H1 (cell line): Measurements from ENCODE around the gene ADAD1. TPM values are rescaled to one million over a fixed set of nuclear protein-coding genes. Genes with fewer than 3 reads are reported as not detected.

Experiments
- CTCF ChIA-PET: fragments of 300-600 bp; sonication (Branson Sonifier 250); formaldehyde crosslinking; loops from one replicate; lab custom pipeline; 2021; ENCODE audit not compliant: partially characterized antibody; lab: Charles Lee
- POLR2A ChIA-PET: fragments of 300-600 bp; sonication (Branson Sonifier 250); formaldehyde crosslinking; loops from one replicate; lab custom pipeline; 2021; ENCODE audit warnings: inconsistent platforms; ENCODE audit not compliant: partially characterized antibody; lab: Charles Lee
- DNase-seq, 2 experiments: peaks; one replicate each; pipeline versions ENCODE4 v3.0.0 to v3.0.0-alpha.2; 2010 to 2022; ENCODE audit warnings: low spot score in 2 of 2, low read depth in 1 of 2, mixed read lengths in 1 of 2
- FAIRE-seq: peaks from 2 replicates; lab custom pipeline; 2011; peaks lifted over from hg19 to GRCh38; lab: Jason Lieb, UNC
- H2AFZ ChIP-seq: 2 replicates; pipeline ENCODE4 v1.8.1; 2012; ENCODE audit warnings: low read length, inconsistent platforms
- H2AK5ac ChIP-seq: 2 replicates; pipeline ENCODE4 v1.6.1; 2013; ENCODE audit warnings: low read depth, low read length
- H2BK120ac ChIP-seq: replicated peaks from 2 replicates; pipeline ENCODE3; 2013; ENCODE audit warnings: low read depth, low read length, inconsistent platforms
- H2BK12ac ChIP-seq: 2 replicates; pipeline ENCODE4 v1.6.1; 2013; ENCODE audit warnings: low read depth, low read length
- H2BK15ac ChIP-seq: 2 replicates; pipeline ENCODE4 v1.6.1; 2013; ENCODE audit warnings: low read length
- H2BK20ac ChIP-seq: 2 replicates; pipeline ENCODE4 v1.6.1; 2013; ENCODE audit warnings: low read length
- H2BK5ac ChIP-seq: 2 replicates; pipeline ENCODE4 v1.6.1; 2013; ENCODE audit warnings: low read depth, low read length
- H3K14ac ChIP-seq: 2 replicates; pipeline ENCODE4 v1.6.1; 2013; ENCODE audit warnings: inconsistent platforms; ENCODE audit not compliant: insufficient read length
- H3K18ac ChIP-seq: 2 replicates; pipeline ENCODE4 v1.6.1; 2013; ENCODE audit warnings: low read length; ENCODE audit errors: extremely low read depth
- H3K23ac ChIP-seq: 2 replicates; pipeline ENCODE4 v1.6.1; 2013; ENCODE audit warnings: inconsistent platforms; ENCODE audit not compliant: insufficient read length
- H3K23me2 ChIP-seq: 2 replicates; pipeline ENCODE4 v1.6.1; 2013; ENCODE audit warnings: low read depth, low read length
- H3K27ac ChIP-seq: 2 replicates; pipeline ENCODE4 v1.6.1; 2011; ENCODE audit warnings: low read depth, low read length, inconsistent platforms
- H3K27me3 ChIP-seq, 4 experiments: replicated peaks in 1 of 4; 1 replicate in 1 of 4; 2 replicates in 3 of 4; pipeline versions ENCODE4 v1.6.1 to v1.8.1; 2011 to 2013; ENCODE audit warnings: low read length in 3 of 4, mild to moderate bottlenecking in 3 of 4, inconsistent platforms in 2 of 4, mixed read lengths in 2 of 4, moderate library complexity in 1 of 4; ENCODE audit not compliant: control insufficient read depth in 3 of 4, insufficient read depth in 3 of 4; ENCODE audit errors: extremely low read depth in 1 of 4
- H3K36me3 ChIP-seq, 4 experiments: 2 replicates each; pipeline versions ENCODE4 v1.6.1 to v1.8.1; 2011 to 2013; ENCODE audit warnings: mild to moderate bottlenecking in 4 of 4, low read length in 3 of 4, moderate library complexity in 2 of 4, control low read depth in 1 of 4, inconsistent platforms in 1 of 4; ENCODE audit not compliant: insufficient read depth in 4 of 4, control insufficient read depth in 2 of 4
- H3K4ac ChIP-seq: replicated peaks from 2 replicates; pipeline ENCODE3; 2013; ENCODE audit warnings: low read length, low read depth, mixed read lengths, inconsistent platforms; ENCODE audit not compliant: insufficient read length
- H3K4me1 ChIP-seq, 4 experiments: replicated peaks in 1 of 4; 1 replicate in 1 of 4; 2 replicates in 3 of 4; pipeline versions ENCODE4 v1.6.1 to v1.8.1; 2011 to 2013; ENCODE audit warnings: low read length in 3 of 4, inconsistent platforms in 2 of 4, mixed read lengths in 1 of 4; ENCODE audit not compliant: insufficient read depth in 4 of 4, control insufficient read depth in 3 of 4
- H3K4me2 ChIP-seq, 2 experiments: 2 replicates each; pipeline versions ENCODE4 v1.6.1 to v1.8.1; 2011 to 2013; ENCODE audit warnings: low read depth in 2 of 2, low read length in 2 of 2, control low read depth in 1 of 2, inconsistent platforms in 1 of 2, mild to moderate bottlenecking in 1 of 2; ENCODE audit not compliant: insufficient read depth in 1 of 2
- H3K4me3 ChIP-seq, 4 experiments: fragments of 200-600, 300-600 bp in 1 of 4; sonication (generic), shearing (Covaris generic), sonication (Bioruptor Twin) in 1 of 4; 2 replicates each; pipeline versions ENCODE4 v1.5.1 to v1.8.1; 2011 to 2016; ENCODE audit warnings: low read length in 4 of 4, low read depth in 3 of 4, control low read depth in 2 of 4, inconsistent platforms in 2 of 4, mild to moderate bottlenecking in 2 of 4, mixed read lengths in 1 of 4, moderate library complexity in 1 of 4; ENCODE audit not compliant: insufficient read depth in 2 of 4; ENCODE audit errors: extremely low read depth in 1 of 4
- H3K56ac ChIP-seq: replicated peaks from 2 replicates; pipeline ENCODE3; 2013; ENCODE audit warnings: low read depth, mild to moderate bottlenecking, mixed read lengths, low read length, inconsistent platforms; ENCODE audit not compliant: insufficient read length
- H3K79me1 ChIP-seq: 2 replicates; pipeline ENCODE4 v1.6.1; 2013; ENCODE audit warnings: low read depth, low read length, control low read depth
- H3K79me2 ChIP-seq, 2 experiments: 2 replicates each; pipeline versions ENCODE4 v1.6.1 to v1.8.1; 2012 to 2013; ENCODE audit warnings: low read length in 2 of 2, mild to moderate bottlenecking in 2 of 2, inconsistent platforms in 1 of 2; ENCODE audit not compliant: insufficient read depth in 2 of 2, control insufficient read depth in 1 of 2
- H3K9ac ChIP-seq, 4 experiments: replicated peaks in 1 of 4; 1 replicate in 1 of 4; 2 replicates in 3 of 4; pipeline versions ENCODE4 v1.6.1 to v1.8.1; 2011 to 2013; ENCODE audit warnings: low read depth in 3 of 4, low read length in 3 of 4, control low read depth in 2 of 4, mild to moderate bottlenecking in 2 of 4, moderate library complexity in 2 of 4, inconsistent platforms in 1 of 4; ENCODE audit errors: extremely low read depth in 1 of 4
- H3K9me3 ChIP-seq, 2 experiments: 2 replicates each; pipeline versions ENCODE4 v1.6.1 to v1.8.1; 2012 to 2013; ENCODE audit warnings: mild to moderate bottlenecking in 2 of 2, moderate library complexity in 2 of 2, control low read depth in 1 of 2, inconsistent platforms in 1 of 2, low read depth in 1 of 2, low read length in 1 of 2, mixed read lengths in 1 of 2; ENCODE audit not compliant: insufficient read depth in 2 of 2
- H4K20me1 ChIP-seq, 2 experiments: replicated peaks in 1 of 2; 2 replicates each; pipeline versions ENCODE3 to v1.8.1; 2011 to 2013; ENCODE audit warnings: inconsistent platforms in 2 of 2, low read length in 2 of 2, mild to moderate bottlenecking in 1 of 2; ENCODE audit not compliant: insufficient read depth in 2 of 2, control insufficient read depth in 1 of 2
- H4K5ac ChIP-seq: 2 replicates; pipeline ENCODE4 v1.6.1; 2013; ENCODE audit warnings: low read length, low read depth, mixed read lengths, inconsistent platforms; ENCODE audit not compliant: insufficient read length
- H4K8ac ChIP-seq: 2 replicates; pipeline ENCODE4 v1.8.0; 2013; ENCODE audit warnings: mild to moderate bottlenecking, moderate library complexity, low read length, inconsistent platforms; ENCODE audit not compliant: insufficient read depth; ENCODE audit errors: extremely low read depth
- H4K91ac ChIP-seq: replicated peaks from 2 replicates; pipeline ENCODE3; 2013; ENCODE audit warnings: low read length, mixed read lengths, inconsistent platforms; ENCODE audit not compliant: insufficient read length
- ASH2L ChIP-seq: fragments of 200-600, 300-600 bp; sonication (generic); IDR thresholded peaks from one replicate; pipeline ENCODE4 v1.7.1; 2017; ENCODE audit warnings: low read length
- CREB1 ChIP-seq: IDR thresholded peaks from 2 replicates; pipeline ENCODE4 v1.6.1; 2012; ENCODE audit warnings: inconsistent platforms
- CTBP2 ChIP-seq: IDR thresholded peaks from 2 replicates; pipeline ENCODE4 v1.7.0; 2011; ENCODE audit warnings: borderline replicate concordance, mild to moderate bottlenecking, moderate library complexity, mixed read lengths, low read length; ENCODE audit not compliant: insufficient read depth, insufficient read length
- HDAC6 ChIP-seq: IDR thresholded peaks from one replicate; pipeline ENCODE4 v1.7.1; 2012; ENCODE audit warnings: low read depth, mild to moderate bottlenecking, inconsistent platforms, low read length, moderate library complexity
- NANOG ChIP-seq: IDR thresholded peaks from 2 replicates; pipeline ENCODE4 v1.6.1; 2011; ENCODE audit warnings: low read length, low read depth, mild to moderate bottlenecking, inconsistent platforms; ENCODE audit not compliant: insufficient read depth, poor library complexity, severe bottlenecking
- POU5F1 ChIP-seq: IDR thresholded peaks from 2 replicates; pipeline ENCODE4 v1.6.1; 2011; ENCODE audit warnings: low read depth, mild to moderate bottlenecking, low read length, moderate library complexity
- WGBS, 2 experiments: shearing (Covaris generic) in 1 of 2; methylation state at CpG; one replicate each; pipeline versions ENCODE4 v1.1.6 to v1.1.7; 2013 to 2015; ENCODE audit warnings: low lambda C conversion rate in 2 of 2, mixed read lengths in 2 of 2, inconsistent platforms in 1 of 2, low coverage in 1 of 2, missing lambda C conversion rate in 1 of 2; ENCODE audit not compliant: insufficient replicate concordance in 2 of 2, insufficient coverage in 1 of 2, insufficient read length in 1 of 2; ENCODE audit errors: extremely low coverage in 1 of 2, missing lambda C conversion rate in 1 of 2; 5-methylcytosine and 5-hydroxymethylcytosine counted together
- polyA plus RNA-seq, 7 experiments: library from polyadenylated mRNA; depleted of rRNA in 3 of 7; stranded (reverse) in 5 of 7; unstranded in 2 of 7; fragments of >200 nt in 5 of 7; fragments of 200-250 nt in 2 of 7; gene quantifications; 1 replicate in 5 of 7; 2 replicates in 1 of 7; 4 replicates in 1 of 7; pipeline versions ENCODE4 v1.2.1 to v1.2.3, GENCODE V29; 2011 to 2013; ENCODE audit warnings: missing spikeins in 2 of 7, mixed read lengths in 2 of 7
- total RNA-seq: library from RNA; stranded (reverse); fragmentation: NEBNext Ultra II Directional; extraction: Animal tissue kit (Norgen Biotek cat#: 25700); gene quantifications from 2 replicates; pipeline ENCODE4 v1.2.1, GENCODE V29; 2021

ADAD1 gene
- total and polyA plus RNA-seq, 2 of the 8 experiments (the other 6 are each of a cell fraction or from before 2014, with no cell fraction given): not detected

DNA sequence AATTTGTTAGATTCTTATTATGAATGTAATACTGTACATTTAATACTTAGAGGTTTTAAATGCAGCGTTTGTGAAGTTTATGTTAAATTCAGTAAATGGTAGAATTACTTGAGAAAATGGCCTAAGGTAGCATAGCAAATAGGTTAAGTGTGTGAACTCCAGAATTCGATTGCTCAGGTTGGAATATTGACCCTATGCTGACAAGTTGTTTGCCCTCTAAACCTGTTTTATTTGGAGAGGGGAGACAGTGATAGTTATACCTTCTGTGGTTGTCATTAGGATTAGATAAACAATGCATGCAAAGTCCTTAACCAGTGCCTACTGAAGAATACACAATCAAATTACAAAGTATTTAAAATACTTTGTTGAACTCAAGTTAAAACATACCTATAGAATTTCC, 5.4 kb downstream of the ADAD1 start:
- Histone ChIP-seq H3K79me1 (no peaks in the 10 kb centered on the region), H4K20me1 (no peaks in the 10 kb centered on the region), H4K8ac (no peak overlapping the region), H2BK20ac (no peak overlapping the region), H3K4ac (no peak overlapping the region), H3K79me2 (no peaks in the 10 kb centered on the region), H3K23me2 (no peaks in the 10 kb centered on the region), H3K36me3 (no peaks in the 10 kb centered on the region), H2BK15ac (no peak overlapping the region), H2BK5ac (no peak overlapping the region), H2AFZ (no peak overlapping the region), H3K9ac (no peak overlapping the region), H2BK12ac (no peak overlapping the region), H4K91ac (no peak overlapping the region), H3K27me3 (no peaks in the 10 kb centered on the region), H3K18ac (no peak overlapping the region), H3K23ac (no peak overlapping the region), H3K27ac (no peak overlapping the region), H2AK5ac (no peak overlapping the region), H3K4me2 (no peak overlapping the region), H4K5ac (no peak overlapping the region), H3K56ac (no peak overlapping the region), H3K4me1 (no peaks in the 10 kb centered on the region), H3K4me3 (no peak overlapping the region), H3K14ac (no peak overlapping the region), H3K9me3 (no peaks in the 10 kb centered on the region; a peak in 1 of 4 replicates), H2BK120ac (no peak overlapping the region)
- DNase-seq (no peak), FAIRE-seq (no peak)
- CTCF ChIA-PET: no interaction called here
- TF ChIP-seq NANOG (no peak), ASH2L (no peak), CTBP2 (no peak), POU5F1 (no peak), HDAC6 (no peak), CREB1 (no peak)
- WGBS, 2 experiments: 84% methylated on average over 2 of the region's 2 CpGs; no CpG with 5 or more reads in 1 of the 2 experiments
- POLR2A ChIA-PET: no interaction called here
